GM19239 (cell line): Measurements from ENCODE around the gene DCDC2B.
A peak's percentile ranks its signal among the peaks of the same experiment; 100 is the strongest.
"Not testable (repeated sequence)": the region's sequence is repeated elsewhere in the genome, so short reads cannot be mapped to it uniquely, and the experiment has no call there.

Experiments used
- DNase-seq: peaks from one replicate; pipeline ENCODE4 v3.0.0; 2011; ENCODE audit warnings: low spot score; ENCODE audit not compliant: insufficient read length
- FAIRE-seq: peaks from 2 replicates; lab custom pipeline; 2011; peaks lifted over from hg19 to GRCh38; lab: Jason Lieb, UNC

DCDC2B gene

GRCh38 chr1:32208891-32209328 lies at the start of gene DCDC2B:
Gene DCDC2B, plus strand, starts transcription at chr1:32209089. Its CDS starts 5 bp downstream, at chr1:32209094.
- FAIRE-seq (no peak), DNase-seq (no peak)

DNA sequence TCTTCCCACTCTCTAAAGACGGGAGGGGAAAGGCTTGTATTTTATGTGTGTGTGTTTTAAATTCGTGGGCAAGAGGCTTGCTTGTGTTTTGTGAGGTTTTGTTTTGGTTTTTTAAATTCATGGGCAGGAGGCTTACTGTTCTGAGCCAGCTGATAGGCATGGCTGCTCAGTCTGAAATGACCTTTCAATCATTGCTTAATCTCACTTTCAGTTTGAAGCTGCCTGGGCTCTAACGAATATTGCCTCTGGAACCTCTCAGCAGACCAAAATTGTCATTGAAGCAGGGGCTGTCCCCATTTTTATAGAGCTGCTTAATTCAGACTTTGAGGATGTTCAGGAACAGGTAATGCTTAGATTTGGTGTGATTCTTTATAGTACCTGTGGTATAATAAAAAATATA lies 49.7 kb upstream of the DCDC2B start:
- FAIRE-seq (peak; percentile 83), DNase-seq (peak; percentile 25)

DNA sequence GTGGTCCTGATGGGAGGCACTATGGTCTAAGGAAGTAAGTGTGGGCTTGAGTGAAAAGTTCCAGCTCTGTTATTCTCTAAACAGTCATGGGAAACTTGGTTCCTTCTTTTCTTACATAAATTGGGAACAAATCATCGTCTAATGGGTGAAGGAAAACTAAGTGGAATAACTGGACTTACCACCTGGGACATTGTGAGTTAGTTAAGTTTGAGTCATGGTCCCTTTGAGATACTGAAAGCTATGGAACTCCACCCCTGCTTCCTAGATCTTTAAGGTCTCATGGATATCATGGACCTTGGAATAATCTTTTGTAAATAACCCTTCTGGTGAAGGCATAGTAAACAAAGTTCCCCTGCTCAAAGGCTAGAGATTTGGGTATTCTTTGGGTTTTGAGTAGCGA lies 45.5 kb upstream of the DCDC2B start:
- DNase-seq (no peak), FAIRE-seq (peak; percentile 59)

DNA sequence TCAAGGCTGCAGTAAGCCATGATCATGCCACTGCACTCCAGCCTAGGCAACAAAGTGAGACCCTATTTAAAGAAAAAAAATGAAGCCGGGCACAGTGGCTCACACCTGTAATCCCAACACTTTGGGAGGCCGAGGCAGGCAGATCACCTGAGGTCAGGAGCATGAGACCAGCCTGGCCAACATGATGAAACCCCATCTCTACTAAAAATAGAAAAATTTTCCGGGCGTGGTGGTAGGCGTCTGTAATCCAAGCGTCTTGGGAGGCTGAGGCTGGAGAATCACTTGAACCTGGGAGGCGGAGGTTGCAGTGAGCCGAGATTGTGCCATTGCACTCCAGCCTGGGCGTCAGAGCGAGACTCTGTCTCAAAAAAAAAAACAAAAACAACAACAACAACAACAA lies 43.3 kb upstream of the DCDC2B start:
- not testable (repeated sequence) for FAIRE-seq

DNA sequence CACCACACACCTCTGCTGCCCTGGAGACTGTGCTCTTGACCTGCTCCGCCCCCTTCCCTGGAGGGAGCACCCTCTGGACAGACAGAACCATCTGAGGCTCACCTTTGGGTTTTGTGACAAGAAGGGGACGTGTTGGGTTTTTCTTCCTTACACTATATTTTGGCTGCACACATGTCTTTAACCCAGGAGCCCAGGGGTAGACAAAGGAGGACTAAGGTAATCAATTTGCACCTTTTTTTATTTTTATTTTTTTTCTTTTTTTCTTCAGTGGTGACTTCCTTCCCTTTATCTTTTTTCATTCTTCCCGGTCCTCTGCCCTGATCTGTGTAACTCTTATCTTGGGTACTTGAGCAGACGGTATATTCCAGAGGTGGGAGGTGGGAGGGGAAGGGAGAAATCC lies 37.9 kb upstream of the DCDC2B start:
- FAIRE-seq = no peak
- no peak for DNase-seq

More for the DNA sequence above, 43.3 kb upstream of the DCDC2B start:
- not testable (repeated sequence) for DNase-seq

- no peak for FAIRE-seq
- no peak for DNase-seq
Observed at GRCh38 chr1:32172621-32173245, 36.2 kb upstream of the DCDC2B start.

DNA sequence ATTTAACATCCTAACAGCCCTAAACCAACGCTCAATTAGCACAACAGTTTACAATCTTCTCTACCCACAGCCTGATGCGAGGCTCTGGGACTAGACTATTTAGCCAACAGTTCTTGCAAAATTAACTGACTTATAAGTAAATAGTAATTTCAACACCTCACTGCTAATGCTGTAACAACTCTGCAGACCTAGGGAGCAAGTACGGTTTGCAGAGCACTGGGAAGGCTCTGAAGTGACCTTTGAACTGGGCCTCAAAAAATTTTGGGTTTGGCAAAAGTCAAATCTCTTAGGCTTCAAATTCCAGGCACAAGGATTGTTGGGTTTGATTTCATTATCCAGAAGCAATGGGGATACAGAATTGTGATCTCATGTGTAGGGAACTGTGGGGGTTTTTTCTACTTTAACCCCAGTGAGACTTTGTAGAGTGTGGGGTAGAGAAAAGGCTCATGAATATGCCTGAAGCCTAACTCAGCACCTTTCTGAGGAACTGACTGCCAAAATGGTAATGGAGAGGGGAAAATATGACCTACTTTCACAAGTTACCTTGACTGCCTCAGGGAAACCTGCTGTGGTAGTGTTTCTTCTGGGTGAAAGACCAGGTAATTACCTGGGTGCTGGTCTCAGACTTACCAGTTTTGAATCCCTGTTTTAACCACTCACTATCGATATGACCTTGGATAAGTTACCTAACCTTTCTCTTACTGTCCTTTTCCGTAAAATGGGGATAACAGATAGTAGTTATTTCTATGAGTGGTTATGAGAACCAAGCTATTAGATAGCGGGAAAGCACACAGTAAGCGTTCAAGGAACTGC lies 30.3 kb upstream of the DCDC2B start:
- FAIRE-seq (no peak), DNase-seq (no peak)

- FAIRE-seq = no peak
- no peak for DNase-seq
Observed at GRCh38 chr1:32179193-32179442, 29.8 kb upstream of the DCDC2B start.

- FAIRE-seq = peak; percentile 79
- peak; percentile 96 for DNase-seq
Observed at GRCh38 chr1:32179443-32180185, 29.3 kb upstream of the DCDC2B start, which contains the start of gene TXLNA. Gene TXLNA, plus strand, starts transcription at chr1:32179675. Its CDS starts 671 bp downstream, at chr1:32180346.

GRCh38 chr1:32180186-32181060 lies 28.5 kb upstream of the DCDC2B start:
- DNase-seq (peak; percentile 37), FAIRE-seq (peak; percentile 21)

DNA sequence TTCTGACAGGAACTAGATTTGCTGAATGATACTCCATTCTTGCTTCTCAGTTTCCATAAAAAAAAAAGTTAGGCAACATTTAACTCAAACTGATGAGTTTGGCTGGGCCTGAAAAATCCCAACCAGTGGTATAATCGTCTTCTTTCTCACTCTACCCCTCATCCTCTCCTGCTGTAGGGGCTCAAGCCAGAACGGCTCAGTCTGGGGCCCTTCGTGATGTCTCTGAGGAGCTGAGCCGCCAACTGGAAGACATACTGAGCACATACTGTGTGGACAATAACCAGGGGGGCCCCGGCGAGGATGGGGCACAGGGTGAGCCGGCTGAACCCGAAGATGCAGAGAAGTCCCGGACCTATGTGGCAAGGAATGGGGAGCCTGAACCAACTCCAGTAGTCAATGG lies 27.8 kb upstream of the DCDC2B start:
- DNase-seq (no peak), FAIRE-seq (no peak)

DNA sequence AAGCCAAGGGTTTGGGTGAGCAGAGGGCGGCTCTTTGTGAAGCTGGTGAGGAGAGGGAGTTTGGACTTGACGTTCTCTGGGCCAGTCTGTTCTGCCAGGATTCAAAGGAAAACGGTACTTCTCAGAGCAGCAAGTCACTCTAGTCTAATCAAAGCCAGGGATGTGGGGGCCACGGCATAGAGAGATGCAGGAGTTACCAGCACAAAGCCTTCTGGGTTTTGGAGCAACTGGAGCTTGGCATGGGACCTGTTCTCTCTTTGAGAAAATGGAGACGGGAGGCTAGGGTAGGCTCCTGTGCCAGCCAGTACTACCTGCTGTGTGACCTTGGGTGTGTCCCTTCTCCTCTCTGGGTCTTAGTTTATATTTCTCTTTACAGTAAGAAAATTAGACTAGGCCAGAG lies 27.3 kb upstream of the DCDC2B start:
- DNase-seq (no peak), FAIRE-seq (no peak)

- DNase-seq = no peak
- no peak for FAIRE-seq
Observed at GRCh38 chr1:32182060-32182459, 26.8 kb upstream of the DCDC2B start.

DNA sequence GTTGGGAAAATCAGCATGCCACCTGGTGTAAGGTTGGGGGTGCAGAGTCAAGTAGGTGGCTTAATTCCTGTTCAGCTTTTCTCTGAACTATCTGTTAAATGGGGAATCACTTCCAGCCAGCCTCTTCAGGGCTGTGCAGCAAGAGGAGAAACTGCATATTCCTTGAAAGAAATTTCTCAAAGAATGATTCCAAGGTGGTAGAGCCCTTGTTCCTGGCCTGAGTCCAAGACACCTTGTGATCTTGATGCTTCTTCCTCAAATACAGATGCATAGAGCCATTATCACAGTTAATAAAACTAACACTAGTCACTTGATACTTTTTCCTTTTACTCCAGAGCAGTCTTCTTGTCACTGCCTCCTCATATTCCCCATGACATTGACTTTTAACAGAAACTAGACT lies 24.2 kb upstream of the DCDC2B start:
- no peak for FAIRE-seq
- DNase-seq = no peak

DNA sequence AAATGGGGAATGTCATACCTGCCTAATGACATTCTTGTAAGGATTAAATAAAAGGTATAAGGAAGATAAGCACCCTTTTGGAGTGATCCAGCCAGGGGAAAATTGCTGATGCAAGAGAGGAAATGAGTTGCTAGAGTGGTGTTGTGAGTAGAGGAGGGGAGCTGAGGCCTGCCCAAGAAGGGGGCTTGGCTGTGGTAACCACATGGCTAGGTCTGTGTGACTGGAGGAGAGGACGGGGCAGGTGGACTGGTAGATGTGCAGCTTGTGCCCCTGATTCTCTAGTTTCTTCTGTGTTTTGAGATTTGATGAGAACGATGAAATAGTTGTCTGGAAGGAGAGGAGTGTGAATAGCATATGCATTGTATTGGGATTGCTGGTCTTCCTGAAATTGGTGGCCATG lies 22.8 kb upstream of the DCDC2B start:
- FAIRE-seq = no peak
- DNase-seq = no peak

DNA sequence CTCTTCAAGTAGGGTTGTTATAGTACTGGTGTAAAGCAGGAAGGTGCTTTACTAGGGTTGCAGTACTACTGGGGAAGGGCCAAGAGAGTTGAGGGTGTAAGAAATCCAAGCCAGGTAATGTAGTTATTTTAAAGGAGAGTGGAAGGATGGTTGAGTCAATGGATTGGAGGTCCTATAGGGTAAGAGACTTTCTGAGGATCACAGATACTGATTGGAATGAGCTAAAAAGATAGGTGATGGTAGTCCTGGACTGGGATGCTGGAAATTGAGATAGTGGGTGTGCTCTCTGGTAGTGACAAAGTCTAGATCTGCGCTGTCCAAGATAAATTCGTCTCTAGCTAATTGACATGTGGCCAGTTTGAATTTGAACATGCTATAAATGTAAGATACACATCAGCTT lies 22.4 kb upstream of the DCDC2B start:
- DNase-seq = no peak
- FAIRE-seq = no peak

- DNase-seq (no peak), FAIRE-seq (no peak)
Observed at GRCh38 chr1:32187850-32188249, 21.0 kb upstream of the DCDC2B start.

GRCh38 chr1:32192220-32192948 lies 16.5 kb upstream of the DCDC2B start:
- FAIRE-seq = no peak

DNA sequence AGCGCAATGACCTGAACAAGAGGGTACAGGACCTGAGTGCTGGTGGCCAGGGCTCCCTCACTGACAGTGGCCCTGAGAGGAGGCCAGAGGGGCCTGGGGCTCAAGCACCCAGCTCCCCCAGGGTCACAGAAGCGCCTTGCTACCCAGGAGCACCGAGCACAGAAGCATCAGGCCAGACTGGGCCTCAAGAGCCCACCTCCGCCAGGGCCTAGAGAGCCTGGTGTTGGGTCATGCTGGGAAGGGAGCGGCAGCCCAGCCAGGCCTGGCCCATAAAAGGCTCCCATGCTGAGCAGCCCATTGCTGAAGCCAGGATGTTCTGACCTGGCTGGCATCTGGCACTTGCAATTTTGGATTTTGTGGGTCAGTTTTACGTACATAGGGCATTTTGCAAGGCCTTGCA lies 13.9 kb upstream of the DCDC2B start:
- DNase-seq (no peak), FAIRE-seq (no peak)

More at GRCh38 chr1:32192220-32192948, 16.5 kb upstream of the DCDC2B start:
- no peak for DNase-seq

DNA sequence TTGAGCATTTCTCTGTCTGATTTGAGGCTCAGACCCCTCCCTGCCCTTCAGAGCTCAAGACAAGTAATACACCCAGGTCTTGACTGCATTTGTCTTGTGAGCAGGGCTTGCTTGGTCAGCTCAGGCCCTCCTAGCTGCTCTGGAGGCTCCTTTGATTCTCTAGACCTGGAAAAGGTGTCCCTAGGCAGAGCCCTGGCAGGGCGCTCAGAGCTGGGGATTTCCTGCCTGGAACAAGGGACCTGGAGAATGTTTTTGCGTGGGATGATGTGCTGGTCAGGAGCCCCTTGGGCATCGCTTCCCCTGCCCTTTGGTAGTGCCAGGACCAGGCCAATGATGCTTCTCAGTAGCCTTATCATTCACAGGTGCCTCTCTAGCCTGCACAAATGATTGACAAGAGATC lies 13.4 kb upstream of the DCDC2B start:
- FAIRE-seq = no peak
- DNase-seq = no peak
